ENCODE measurements around the gene MYO1F.

- TF ChIP-seq, protein P1, sequence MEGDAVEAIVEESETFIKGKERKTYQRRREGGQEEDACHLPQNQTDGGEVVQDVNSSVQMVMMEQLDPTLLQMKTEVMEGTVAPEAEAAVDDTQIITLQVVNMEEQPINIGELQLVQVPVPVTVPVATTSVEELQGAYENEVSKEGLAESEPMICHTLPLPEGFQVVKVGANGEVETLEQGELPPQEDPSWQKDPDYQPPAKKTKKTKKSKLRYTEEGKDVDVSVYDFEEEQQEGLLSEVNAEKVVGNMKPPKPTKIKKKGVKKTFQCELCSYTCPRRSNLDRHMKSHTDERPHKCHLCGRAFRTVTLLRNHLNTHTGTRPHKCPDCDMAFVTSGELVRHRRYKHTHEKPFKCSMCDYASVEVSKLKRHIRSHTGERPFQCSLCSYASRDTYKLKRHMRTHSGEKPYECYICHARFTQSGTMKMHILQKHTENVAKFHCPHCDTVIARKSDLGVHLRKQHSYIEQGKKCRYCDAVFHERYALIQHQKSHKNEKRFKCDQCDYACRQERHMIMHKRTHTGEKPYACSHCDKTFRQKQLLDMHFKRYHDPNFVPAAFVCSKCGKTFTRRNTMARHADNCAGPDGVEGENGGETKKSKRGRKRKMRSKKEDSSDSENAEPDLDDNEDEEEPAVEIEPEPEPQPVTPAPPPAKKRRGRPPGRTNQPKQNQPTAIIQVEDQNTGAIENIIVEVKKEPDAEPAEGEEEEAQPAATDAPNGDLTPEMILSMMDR (IDR thresholded peaks at IDR 0.05; ENCODE audit: insufficient read depth, low read length): no peak
- TF ChIP-seq POLR2AphosphoS5 (IDR thresholded peaks at IDR 0.05; ENCODE audit: low read depth) (no peak), REST (IDR thresholded peaks at IDR 0.05; ENCODE audit: insufficient replicate concordance, low read depth) (no peak)
Observed at GRCh38 chr19:8618751-8619150, 41.5 kb upstream of the MYO1F start.
